Measurements from ENCODE around the gene IFI44.

IFI44 gene

GRCh38 chr1:78702426-78702825, 52.8 kb downstream of the IFI44 start:
- DNase-seq (ENCODE audit: low read depth in 2 of 2, low spot score in 1 of 2), result no peak

- no peak for DNase-seq (ENCODE audit: low read depth in 2 of 2, low spot score in 1 of 2)
Observed at GRCh38 chr1:78703806-78704205, 54.2 kb downstream of the IFI44 start.

GRCh38 chr1:78712467-78713051, 62.9 kb downstream of the IFI44 start:
- DNase-seq (ENCODE audit: low read depth in 2 of 2, low spot score in 1 of 2), result no peak

GRCh38 chr1:78713297-78713696, 63.7 kb downstream of the IFI44 start:
- no peak for DNase-seq (ENCODE audit: low read depth in 2 of 2, low spot score in 1 of 2)

All from stimulated activated CD8-positive, alpha-beta memory T cell treated with anti-CD3 and anti-CD28 coated beads, Interleukin-4, amount 100 ng/mL, for 4 hours (primary cell).